ENCODE measurements around the gene OR10P1.

Gene OR10P1

DNA sequence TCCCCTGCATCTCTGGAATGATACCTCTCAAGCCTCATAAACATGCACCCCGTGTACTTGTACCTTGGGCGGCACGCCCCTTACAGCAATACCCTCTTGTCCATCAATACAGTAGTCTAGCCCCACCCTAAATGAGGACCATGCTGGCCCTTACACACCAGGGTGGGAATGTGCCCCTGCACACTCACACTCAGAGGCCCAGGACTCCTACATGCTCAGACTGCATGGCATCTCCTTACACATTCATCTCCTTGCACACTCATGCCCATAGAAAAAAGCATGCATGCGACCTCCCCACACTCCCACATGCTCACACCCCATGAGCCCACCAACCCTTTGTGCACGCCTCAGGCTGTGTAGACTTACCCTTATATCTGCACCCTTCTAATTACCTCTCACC lies 49.0 kb downstream of the OR10P1 start:
- no peak for DNase-seq (ENCODE audit: low read depth)

DNA sequence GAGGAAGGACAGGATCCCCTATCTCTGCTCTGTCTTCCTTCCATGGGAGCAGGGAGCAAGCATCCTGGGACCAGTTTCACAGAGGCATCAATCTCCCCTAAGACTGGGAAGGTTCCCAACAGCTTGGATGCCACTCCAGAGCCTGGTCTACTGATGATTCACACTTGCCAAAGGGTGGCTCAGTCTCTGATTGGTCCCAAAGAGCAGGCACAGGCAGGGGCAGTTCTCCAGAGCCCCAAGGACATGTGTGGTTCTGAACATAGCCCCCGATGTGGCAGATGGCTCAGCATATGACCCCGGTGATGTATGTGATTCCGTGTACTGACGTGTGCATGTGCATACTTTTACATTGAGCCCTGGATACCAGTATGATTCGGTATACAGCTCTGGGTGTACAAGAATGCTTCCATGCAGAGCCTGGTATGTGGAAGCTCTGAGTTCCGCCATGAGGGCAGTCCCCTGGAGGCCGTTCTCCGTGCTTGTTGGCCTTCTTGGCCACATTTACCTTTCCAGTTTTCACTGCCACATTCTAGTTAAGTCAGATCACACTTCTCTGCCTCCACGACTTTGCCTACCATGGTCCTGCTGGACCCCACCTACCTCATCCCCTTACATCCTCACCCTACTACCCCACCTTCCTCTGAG lies 49.8 kb downstream of the OR10P1 start:
- no peak for DNase-seq (ENCODE audit: low read depth)

Data from activated T-helper 1 cell treated with Interleukin-2 at 50 U/mL for 16 hours (primary cell).